GM23338 (cell line): ENCODE data around the gene VASN. TPM values are rescaled to one million over a fixed set of nuclear protein-coding genes. Genes with fewer than 3 reads are reported as not detected.
"Not testable (repeated sequence)": the region's sequence is repeated elsewhere in the genome, so short reads cannot be mapped to it uniquely, and the experiment has no call there.

ENCODE experiments used
- ATAC-seq: fragments of 200-7000 bp; cut with Tn5 transposase; 3 replicates; pipeline ENCODE4 v1.9.1; 2020
- DNase-seq: peaks from one replicate; pipeline ENCODE4 v3.0.0-alpha.2; 2015; ENCODE audit warnings: low spot score
- H2AFZ ChIP-seq: fragments of 200-600 bp; sonication (generic); 2 replicates; pipeline ENCODE4 v1.8.0; 2016; ENCODE audit warnings: antibody characterized with exemption, mild to moderate bottlenecking, moderate library complexity
- H3F3A ChIP-seq: fragments of 200-600 bp; sonication (generic); replicated peaks from 2 replicates; pipeline ENCODE4 v1.8.0; 2017; ENCODE audit warnings: antibody characterized with exemption, mixed run types, low read depth
- H3K27ac ChIP-seq: fragments of 200-600 bp; sonication (generic); 2 replicates; pipeline ENCODE4 v1.6.1; 2016; ENCODE audit warnings: low read depth
- H3K27me3 ChIP-seq: fragments of 200-600 bp; sonication (generic); 2 replicates; pipeline ENCODE4 v1.8.0; 2016; ENCODE audit warnings: mild to moderate bottlenecking, mixed run types, moderate library complexity; ENCODE audit not compliant: insufficient read depth
- H3K36me3 ChIP-seq: fragments of 200-600 bp; sonication (generic); 2 replicates; pipeline ENCODE4 v1.8.0; 2016; ENCODE audit warnings: mild to moderate bottlenecking; ENCODE audit not compliant: insufficient read depth
- H3K4me1 ChIP-seq: fragments of 200-600 bp; sonication (generic); 2 replicates; pipeline ENCODE4 v1.8.0; 2016; ENCODE audit warnings: mild to moderate bottlenecking, moderate library complexity; ENCODE audit not compliant: insufficient read depth
- H3K4me2 ChIP-seq: fragments of 200-600 bp; sonication (generic); 2 replicates; pipeline ENCODE4 v1.7.1; 2017; ENCODE audit warnings: mixed run types
- H3K4me3 ChIP-seq: fragments of 200-600 bp; sonication (generic); 2 replicates; pipeline ENCODE4 v1.6.1; 2016; ENCODE audit warnings: mixed run types
- H3K79me2 ChIP-seq: fragments of 200-600 bp; sonication (generic); replicated peaks from 2 replicates; pipeline ENCODE4 v1.8.0; 2017; ENCODE audit warnings: mild to moderate bottlenecking; ENCODE audit not compliant: insufficient read depth
- H3K9me2 ChIP-seq: fragments of 200-600 bp; sonication (generic); 2 replicates; pipeline ENCODE4 v1.8.0; 2017; ENCODE audit not compliant: insufficient read depth
- H4K20me1 ChIP-seq: fragments of 200-600 bp; sonication (generic); replicated peaks from 2 replicates; pipeline ENCODE4 v1.8.0; 2017; ENCODE audit warnings: mild to moderate bottlenecking; ENCODE audit not compliant: insufficient read depth
- H3K27ac Mint-ChIP-seq: 2 replicates; pipeline ENCODE4 v1.8.0; 2020; ENCODE audit warnings: inconsistent platforms, mild to moderate bottlenecking, moderate library complexity, mixed read lengths
- H3K27me3 Mint-ChIP-seq: 3 replicates; pipeline ENCODE4 v1.8.0; 2022; ENCODE audit warnings: low read depth, mild to moderate bottlenecking, moderate library complexity, mixed read lengths, inconsistent platforms; ENCODE audit not compliant: insufficient read depth, poor library complexity
- H3K36me3 Mint-ChIP-seq: 3 replicates; pipeline ENCODE4 v1.8.0; 2021; ENCODE audit warnings: low read depth, mild to moderate bottlenecking, inconsistent platforms, moderate library complexity, mixed read lengths
- H3K4me1 Mint-ChIP-seq: 3 replicates; pipeline ENCODE4 v1.8.0; 2020; ENCODE audit warnings: mild to moderate bottlenecking, inconsistent platforms, mixed read lengths
- H3K4me3 Mint-ChIP-seq: 3 replicates; pipeline ENCODE4 v1.8.0; 2021; ENCODE audit warnings: moderate library complexity, mild to moderate bottlenecking, inconsistent platforms, mixed read lengths
- H3K9me3 Mint-ChIP-seq: 3 replicates; pipeline ENCODE4 v1.8.0; 2020; ENCODE audit warnings: moderate library complexity, mild to moderate bottlenecking, inconsistent platforms, mixed read lengths
- CREB1 ChIP-seq: fragments of 250-450 bp; sonication (Bioruptor Pico); IDR thresholded peaks from 2 replicates; pipeline ENCODE4 v1.5.0; 2020; ENCODE audit warnings: low read depth, mild to moderate bottlenecking, moderate library complexity
- JUNB ChIP-seq: IDR thresholded peaks from one replicate; pipeline ENCODE4 v1.6.1; 2016; ENCODE audit warnings: antibody characterized with exemption; ENCODE audit not compliant: unreplicated experiment
- NANOG ChIP-seq: IDR thresholded peaks from 2 replicates; pipeline ENCODE4 v1.6.1; 2016; ENCODE audit warnings: antibody characterized with exemption, borderline replicate concordance
- POLR2AphosphoS5 ChIP-seq: IDR thresholded peaks from 2 replicates; pipeline ENCODE4 v1.6.1; 2016; ENCODE audit warnings: antibody characterized with exemption, low read depth
- REST ChIP-seq: IDR thresholded peaks from one replicate; pipeline ENCODE4 v1.6.1; 2018; ENCODE audit warnings: antibody characterized with exemption; ENCODE audit not compliant: unreplicated experiment
- ZNF114 ChIP-seq: fragments of 250-450 bp; sonication (Bioruptor Pico); IDR thresholded peaks from 2 replicates; pipeline ENCODE4 v1.5.0; 2020; ENCODE audit warnings: mild to moderate bottlenecking, moderate library complexity
- ZNF462 ChIP-seq: fragments of 250-450 bp; sonication (Bioruptor Pico); IDR thresholded peaks from 2 replicates; pipeline ENCODE4 v1.5.0; 2020; ENCODE audit warnings: mild to moderate bottlenecking, moderate library complexity
- polyA plus RNA-seq: library from polyadenylated mRNA; unstranded; fragments of >200 nt; fragmentation: Nextera tagmentation; extraction: Ambion mirVana; gene quantifications from 2 replicates; pipeline ENCODE4 v1.2.1, GENCODE V29; 2016
- total RNA-seq: library from RNA; depleted of rRNA; stranded (reverse); fragments of >200 nt; shearing (Covaris generic); gene quantifications from 2 replicates; pipeline ENCODE4 v1.2.3, GENCODE V29; 2014
- TF ChIP-seq, protein P1 (sequence below), 2 experiments: fragments of 200-600 bp in 1 of 2; sonication (generic) in 1 of 2; conservative IDR thresholded peaks; 2 replicates each; pipeline versions ENCODE4 v1.5.1 to v1.6.1; 2016 to 2017; ENCODE audit warnings: antibody characterized with exemption in 2 of 2, low read depth in 2 of 2, mild to moderate bottlenecking in 2 of 2, moderate library complexity in 1 of 2

Gene VASN
- total and polyA plus RNA-seq, 2 experiments from 2014 or later, result 8.0 to 15.5 TPM

GRCh38 chr16:4344300-4344982, 27.2 kb upstream of the VASN start:
- Histone ChIP-seq H4K20me1 (peaks cover 43% of the 10 kb centered on the region), H3F3A (peaks cover 31% of the 10 kb centered on the region)
- DNase-seq, result not testable (repeated sequence)

DNA sequence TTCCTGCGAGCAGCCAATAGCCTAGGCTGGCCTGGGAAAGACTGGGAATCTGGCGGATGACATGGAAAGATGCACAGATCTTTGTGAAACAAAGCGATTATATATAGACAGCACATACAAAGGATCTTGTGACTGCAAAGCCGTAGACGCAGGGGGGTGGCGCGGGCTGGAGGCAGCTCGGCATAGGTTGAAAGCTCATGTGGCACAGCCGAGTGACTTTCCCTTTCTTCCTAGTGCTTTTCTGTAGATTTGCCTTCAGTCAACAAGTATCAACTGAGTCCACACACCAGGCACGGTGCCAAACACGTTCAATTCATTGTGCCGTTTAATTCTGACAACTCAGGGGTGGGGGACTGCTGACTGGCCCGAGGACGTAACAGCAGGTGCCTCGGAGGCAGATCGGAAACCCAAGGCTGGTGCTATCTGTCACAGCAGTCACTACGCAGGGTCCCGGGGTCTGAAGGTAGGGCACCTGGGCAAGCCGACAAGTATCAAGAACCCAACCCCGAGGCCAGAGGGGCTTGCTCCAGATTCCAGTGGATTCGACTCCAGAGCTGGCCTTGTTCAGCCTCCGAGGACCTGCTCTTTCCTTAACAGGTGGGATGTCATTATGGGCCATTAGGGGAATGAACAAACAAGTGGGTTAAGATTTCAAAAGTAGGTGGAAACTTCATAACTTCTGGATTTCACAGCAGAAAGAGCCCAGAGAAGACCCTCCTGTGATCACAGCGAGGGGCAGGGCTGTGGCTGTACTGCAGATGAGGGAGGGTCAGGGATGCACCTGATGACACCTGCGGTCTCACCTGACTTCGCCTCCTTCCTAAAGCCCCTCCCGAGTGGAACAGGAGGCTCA, 26.4 kb upstream of the VASN start:
- ATAC-seq, result no peak
- Mint-ChIP-seq H3K36me3 (peaks cover 52% of the 10 kb centered on the region), H3K27ac (no peak overlapping the region; the same call in 1 of the 2 replicates)
- TF ChIP-seq REST (no peak), ZNF462 (CRISPR knock-in tag) (no peak), NANOG (no peak), JUNB (no peak), ZNF114 (CRISPR knock-in tag) (no peak), CREB1 (CRISPR knock-in tag) (no peak), POLR2AphosphoS5 (no peak)
- TF ChIP-seq, protein P1, sequence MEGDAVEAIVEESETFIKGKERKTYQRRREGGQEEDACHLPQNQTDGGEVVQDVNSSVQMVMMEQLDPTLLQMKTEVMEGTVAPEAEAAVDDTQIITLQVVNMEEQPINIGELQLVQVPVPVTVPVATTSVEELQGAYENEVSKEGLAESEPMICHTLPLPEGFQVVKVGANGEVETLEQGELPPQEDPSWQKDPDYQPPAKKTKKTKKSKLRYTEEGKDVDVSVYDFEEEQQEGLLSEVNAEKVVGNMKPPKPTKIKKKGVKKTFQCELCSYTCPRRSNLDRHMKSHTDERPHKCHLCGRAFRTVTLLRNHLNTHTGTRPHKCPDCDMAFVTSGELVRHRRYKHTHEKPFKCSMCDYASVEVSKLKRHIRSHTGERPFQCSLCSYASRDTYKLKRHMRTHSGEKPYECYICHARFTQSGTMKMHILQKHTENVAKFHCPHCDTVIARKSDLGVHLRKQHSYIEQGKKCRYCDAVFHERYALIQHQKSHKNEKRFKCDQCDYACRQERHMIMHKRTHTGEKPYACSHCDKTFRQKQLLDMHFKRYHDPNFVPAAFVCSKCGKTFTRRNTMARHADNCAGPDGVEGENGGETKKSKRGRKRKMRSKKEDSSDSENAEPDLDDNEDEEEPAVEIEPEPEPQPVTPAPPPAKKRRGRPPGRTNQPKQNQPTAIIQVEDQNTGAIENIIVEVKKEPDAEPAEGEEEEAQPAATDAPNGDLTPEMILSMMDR (conservative IDR thresholded peaks at IDR 0.05; ENCODE audit: low read depth in 2 of 2), result no peak

More at GRCh38 chr16:4344300-4344982, 27.2 kb upstream of the VASN start:
- H3K9me2 ChIP-seq, H3K4me2 ChIP-seq, H3K27me3 ChIP-seq, H3K4me1 ChIP-seq, ATAC-seq, H3K4me3 ChIP-seq, H3K4me1 Mint-ChIP-seq, H3K36me3 ChIP-seq, H3K4me3 Mint-ChIP-seq, H3K27ac Mint-ChIP-seq, H2AFZ ChIP-seq, H3K27ac ChIP-seq: not testable (repeated sequence)
- Mint-ChIP-seq H3K9me3 (peaks cover 18% of the 10 kb centered on the region), H3K36me3 (peaks cover 53% of the 10 kb centered on the region), H3K27me3 (peaks cover 43% of the 10 kb centered on the region)
- peaks cover 70% of the 10 kb centered on the region for H3K79me2 ChIP-seq

More for the DNA sequence above, 26.4 kb upstream of the VASN start:
- no peak overlapping the region for H3K4me2 ChIP-seq
- no peak overlapping the region for H3K4me3 Mint-ChIP-seq
- H3K9me2 ChIP-seq, result no peaks in the 10 kb centered on the region
- peaks cover 43% of the 10 kb centered on the region for H3K27me3 Mint-ChIP-seq
- no peak overlapping the region for H2AFZ ChIP-seq
- DNase-seq, result no peak
- no peaks in the 10 kb centered on the region; the same call in 1 of the 2 replicates for H3K36me3 ChIP-seq
- H3K27me3 ChIP-seq, result no peaks in the 10 kb centered on the region
- H3K4me3 ChIP-seq, result no peak overlapping the region
- no peak overlapping the region for H3K27ac ChIP-seq
- peaks cover 4% of the 10 kb centered on the region; the same call in 1 of the 3 replicates for H3K4me1 Mint-ChIP-seq
- H3K4me1 ChIP-seq, result peaks cover 7% of the 10 kb centered on the region
- peaks cover 18% of the 10 kb centered on the region for H3K9me3 Mint-ChIP-seq
- H3K79me2 ChIP-seq, result peaks cover 78% of the 10 kb centered on the region
- H4K20me1 ChIP-seq, result peaks cover 47% of the 10 kb centered on the region
- peaks cover 35% of the 10 kb centered on the region for H3F3A ChIP-seq
